ENCODE results near the gene CREB5.

CREB5 gene

DNA sequence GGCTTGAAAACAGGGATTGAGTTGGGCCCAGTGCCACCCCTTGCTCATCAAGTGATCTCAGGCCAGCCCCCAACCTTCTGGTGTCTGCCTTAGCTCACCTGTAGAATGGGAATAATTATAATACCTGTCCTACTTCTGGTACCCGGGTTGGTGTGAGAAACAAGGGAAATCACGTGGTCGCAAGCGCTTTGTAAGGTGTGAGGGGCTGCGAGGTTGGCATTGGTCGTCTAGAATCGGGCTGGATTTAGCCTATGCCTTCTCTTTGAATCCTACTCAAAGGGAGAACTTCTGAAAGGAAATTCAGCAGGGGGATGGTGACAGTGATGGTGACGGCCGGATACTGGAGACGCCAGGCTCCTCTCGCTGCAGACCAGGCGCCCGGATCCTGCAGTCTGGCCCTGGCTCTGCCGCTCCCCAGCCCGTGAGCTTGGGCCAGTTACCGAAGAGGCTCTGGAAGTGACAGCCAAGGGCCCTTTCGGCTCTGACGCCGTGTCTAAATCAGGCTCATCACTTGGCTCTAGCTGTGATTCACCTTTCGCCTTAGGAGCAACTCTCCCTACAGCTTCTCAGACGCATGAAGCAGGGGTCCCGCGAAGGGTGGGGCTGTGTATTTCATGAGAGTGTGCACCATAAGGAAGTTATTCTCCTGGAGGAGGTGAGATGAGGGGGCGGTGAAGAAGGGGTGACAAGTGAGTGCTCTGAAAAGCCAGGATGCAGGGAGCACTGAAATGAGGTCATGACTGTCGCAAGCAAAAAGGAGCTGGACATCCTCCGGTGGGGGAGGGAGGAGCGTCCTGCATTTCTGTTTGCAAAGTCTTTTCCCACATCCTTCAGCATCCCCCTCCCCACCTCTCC, 4.0 kb upstream of the CREB5 start:
- no peak for DNase-seq

- peak; percentile 63 to 64 for DNase-seq
Observed at GRCh38 chr7:28408960-28409715, 3.2 kb upstream of the CREB5 start.

DNA sequence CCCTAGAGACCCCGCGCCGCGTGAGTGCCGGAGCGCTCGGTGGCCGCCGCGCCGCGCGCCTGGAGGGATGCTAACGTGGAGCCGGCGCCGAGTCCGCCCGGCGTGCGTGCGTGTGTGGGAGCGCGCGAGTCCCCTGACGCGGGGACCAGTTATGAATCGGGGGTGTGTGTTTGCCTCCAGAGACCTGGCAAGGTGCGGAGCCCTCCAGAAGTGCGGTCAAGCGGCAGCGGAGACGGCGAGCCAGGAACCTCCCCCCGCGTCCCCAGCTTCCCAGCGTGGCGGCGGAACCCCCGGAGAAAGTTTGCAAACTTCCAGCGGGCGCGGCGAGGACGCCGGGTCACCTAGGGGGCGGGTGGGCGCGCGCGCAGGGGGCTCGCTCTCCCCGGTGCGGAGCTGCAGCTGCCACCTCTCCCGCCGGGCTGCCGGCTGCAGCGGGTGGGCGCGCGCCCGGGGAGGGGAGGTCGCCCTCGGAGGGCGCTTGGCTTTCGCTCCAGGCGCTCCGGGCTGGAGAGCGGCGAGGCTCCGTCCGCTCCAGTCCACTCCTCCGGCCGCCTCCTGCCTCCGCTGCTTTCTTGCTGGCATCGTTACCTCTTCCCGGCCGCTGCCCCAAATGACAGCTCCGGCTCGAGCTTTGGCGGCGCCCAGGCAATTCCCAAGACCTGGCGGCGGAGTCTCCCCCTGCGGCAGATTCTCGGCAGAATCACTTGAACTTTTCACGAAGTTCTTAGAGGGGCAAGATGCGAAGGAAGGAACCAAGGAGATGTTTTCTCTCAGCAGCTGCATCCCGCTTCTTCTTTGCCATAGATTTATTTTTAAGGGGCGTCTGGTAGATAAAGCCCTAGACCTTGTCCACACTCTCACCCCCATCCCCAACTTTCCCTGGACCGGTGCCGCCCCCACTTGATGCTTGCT, 2.3 kb upstream of the CREB5 start:
- DNase-seq: no peak

- DNase-seq: no peak
Observed at GRCh38 chr7:28410628-28411531, 1.4 kb upstream of the CREB5 start.

- no peak for DNase-seq
Observed at GRCh38 chr7:28413011-28413410, 693 bp downstream of the CREB5 start.

DNA sequence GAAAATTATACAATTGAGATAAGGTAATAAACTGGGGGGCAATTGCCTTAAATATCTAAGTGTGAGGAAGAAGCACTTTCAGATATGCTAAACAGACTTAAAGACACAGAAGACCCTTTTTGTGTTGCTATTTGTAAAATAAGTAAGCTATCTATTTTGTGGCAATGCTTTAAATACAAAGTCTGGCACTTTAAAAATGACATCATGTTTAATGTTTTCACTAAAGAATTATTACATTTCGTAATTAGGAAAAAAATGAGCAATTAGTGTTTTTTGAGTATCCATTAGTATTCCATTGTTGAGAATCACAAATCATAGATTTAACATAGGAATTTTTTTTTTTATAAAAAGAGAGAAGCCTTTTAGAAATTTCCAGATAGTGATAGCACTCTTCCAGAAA, 2.1 kb downstream of the CREB5 start:
- DNase-seq: no peak

- DNase-seq: no peak
Observed at GRCh38 chr7:28417321-28417940, 5.1 kb downstream of the CREB5 start.

DNA sequence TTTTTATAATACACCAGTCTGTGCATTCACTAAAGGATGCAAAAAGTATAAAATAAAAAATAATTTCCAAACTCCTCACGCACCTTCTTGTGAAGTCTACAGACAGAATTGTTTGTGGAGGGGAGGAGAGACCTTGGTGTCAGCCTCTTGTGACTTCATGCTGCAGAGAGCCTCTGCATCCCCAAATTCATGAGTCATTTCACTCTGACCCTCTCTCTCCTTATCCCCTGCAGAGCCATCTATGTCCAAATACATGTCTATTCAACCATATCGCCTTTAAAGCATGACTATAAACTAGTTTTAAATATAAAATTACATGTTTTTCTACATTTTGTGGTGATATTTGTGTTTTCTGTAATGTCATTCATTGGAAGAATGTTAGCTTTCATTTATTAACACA, 6.0 kb downstream of the CREB5 start:
- no peak for DNase-seq

- no peak for DNase-seq
Observed at GRCh38 chr7:28418966-28419365, 6.6 kb downstream of the CREB5 start.

DNA sequence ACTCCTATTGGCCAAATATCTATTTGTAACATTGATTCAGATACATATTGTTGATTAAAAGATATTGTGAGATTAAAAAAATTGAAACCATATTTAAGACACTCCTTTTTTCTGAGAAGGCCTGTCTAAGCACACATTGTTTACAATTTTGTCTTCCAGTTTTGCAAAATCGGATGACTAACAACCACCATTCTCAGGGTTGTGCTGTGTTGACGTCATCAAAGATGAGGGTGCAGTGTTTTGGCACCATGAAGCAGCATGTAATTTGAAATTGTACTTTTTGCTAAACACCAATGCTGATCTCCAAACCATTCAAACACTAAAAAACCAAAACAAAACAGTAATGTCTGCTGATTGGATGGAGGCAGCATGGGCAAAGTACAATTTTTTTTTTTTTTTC, 7.4 kb downstream of the CREB5 start:
- DNase-seq: no peak

GRCh38 chr7:28423112-28423511, 10.8 kb downstream of the CREB5 start:
- no peak for DNase-seq

DNA sequence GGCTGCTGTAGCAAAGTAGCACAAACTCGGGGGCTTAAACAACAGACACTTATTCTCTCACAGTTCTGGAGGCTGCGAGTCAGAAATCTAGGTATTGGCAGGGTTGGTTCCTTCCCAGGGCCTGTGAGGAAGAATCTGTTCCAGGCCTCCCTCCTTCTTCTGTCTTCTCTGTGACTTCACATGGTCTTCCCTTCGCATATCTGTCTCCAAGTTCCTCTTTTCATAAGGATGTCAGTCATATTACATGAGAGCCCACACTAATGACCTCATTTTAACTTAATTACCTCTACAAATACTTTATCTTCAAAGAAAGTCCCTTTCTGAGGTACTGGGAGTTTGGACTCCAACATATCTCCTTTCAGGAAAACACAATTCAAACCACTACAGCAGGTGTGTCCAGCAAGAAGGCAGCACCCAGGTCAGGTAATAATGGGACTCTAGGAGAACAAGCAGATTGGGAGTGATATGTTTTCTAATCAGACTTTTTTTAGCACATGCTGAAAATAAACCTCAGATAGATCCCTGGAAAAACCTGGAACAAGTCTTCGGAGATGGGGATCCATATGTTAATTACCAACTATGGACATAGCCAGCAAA, 11.7 kb downstream of the CREB5 start:
- DNase-seq: no peak

DNA sequence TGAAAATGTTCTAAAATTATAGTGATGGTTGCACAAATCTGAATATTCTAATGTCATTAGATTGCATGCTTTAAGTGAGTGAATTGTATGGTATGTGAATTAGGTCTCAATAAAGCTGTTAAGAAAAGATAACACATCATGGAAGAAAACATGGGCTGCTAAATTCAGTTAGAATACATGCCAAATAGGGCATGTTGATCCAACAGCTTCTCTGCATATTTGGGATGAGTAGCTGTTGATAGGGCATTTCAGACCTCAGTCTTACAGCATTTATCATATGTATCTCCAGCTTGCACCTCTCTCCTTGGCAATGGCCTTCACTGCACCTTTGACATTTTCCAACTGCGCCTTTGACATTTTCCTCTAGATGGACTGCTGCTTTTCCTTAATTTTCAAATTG, 13.2 kb downstream of the CREB5 start:
- DNase-seq: no peak

DNA sequence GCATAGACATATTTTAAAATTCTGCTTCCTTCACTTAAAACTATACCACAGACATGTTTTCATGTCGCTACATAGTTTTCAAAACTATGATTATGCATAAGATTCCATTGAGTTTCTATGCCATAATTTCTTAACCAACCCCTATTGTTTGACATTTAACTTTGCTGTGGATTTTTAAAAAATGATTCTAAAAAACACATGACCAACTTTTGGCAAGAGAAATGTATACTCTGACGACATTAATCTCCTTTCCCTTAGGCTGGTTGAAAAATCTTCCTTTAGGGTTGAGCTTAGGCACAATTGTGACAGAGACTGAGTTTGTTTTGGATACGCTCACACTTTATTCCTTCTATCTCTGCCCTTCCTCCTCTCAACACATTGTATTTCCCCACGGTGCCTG, 14.9 kb downstream of the CREB5 start:
- no peak for DNase-seq

DNA sequence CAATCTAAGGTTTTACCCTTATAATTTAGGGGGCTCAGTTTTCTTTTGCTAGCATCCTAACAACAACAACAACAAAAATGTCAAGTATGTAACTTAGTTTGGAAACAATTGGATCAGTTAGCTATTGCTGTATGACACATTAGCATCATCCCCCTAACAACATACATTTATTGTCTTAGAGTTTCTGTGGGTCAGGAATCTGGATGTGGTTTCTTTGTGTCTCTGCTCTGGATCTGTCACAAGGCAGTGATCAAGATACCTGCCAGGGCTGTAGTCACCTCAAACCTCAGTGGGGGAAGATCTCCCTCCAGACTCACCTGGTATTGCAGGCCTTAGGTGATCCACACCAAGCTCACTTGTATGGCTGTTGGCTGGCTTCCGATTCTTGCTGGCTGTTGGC, 18.3 kb downstream of the CREB5 start:
- no peak for DNase-seq

GRCh38 chr7:28432105-28432504, 19.8 kb downstream of the CREB5 start:
- DNase-seq: no peak

GRCh38 chr7:28433039-28433438, 20.7 kb downstream of the CREB5 start:
- no peak for DNase-seq

- no peak for DNase-seq
Observed at GRCh38 chr7:28433699-28434219, 21.4 kb downstream of the CREB5 start.

DNA sequence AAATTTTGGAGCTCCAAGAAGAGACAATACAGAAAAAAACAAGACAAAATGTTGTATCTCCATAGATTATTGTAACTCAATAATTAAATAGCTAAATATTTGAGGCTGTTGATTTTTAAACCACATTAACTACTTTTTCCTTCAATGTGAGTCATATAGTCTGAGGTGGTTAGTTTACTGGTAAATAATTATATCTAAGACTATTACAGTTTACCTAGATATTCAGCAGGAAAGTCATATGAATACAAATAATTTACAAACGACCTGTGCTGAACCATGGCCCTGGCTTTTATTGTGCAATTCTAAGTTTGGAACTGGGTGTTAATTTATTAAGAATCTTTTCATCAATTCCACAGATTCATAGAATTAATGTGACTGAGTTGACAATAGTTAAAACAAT, 22.2 kb downstream of the CREB5 start:
- DNase-seq: no peak

GRCh38 chr7:28435152-28435551, 22.8 kb downstream of the CREB5 start:
- no peak for DNase-seq
